ENCODE results near the gene CCDC12. TPM values are rescaled to one million over a fixed set of nuclear protein-coding genes. Genes with fewer than 3 reads are reported as not detected.
A peak's percentile ranks its signal among the peaks of the same experiment; 100 is the strongest.

CCDC12 gene
- total and polyA plus RNA-seq, 2 donors (not counting 1 experiment from before 2014, with no cell fraction given): 84.0 to 97.3 TPM

DNA sequence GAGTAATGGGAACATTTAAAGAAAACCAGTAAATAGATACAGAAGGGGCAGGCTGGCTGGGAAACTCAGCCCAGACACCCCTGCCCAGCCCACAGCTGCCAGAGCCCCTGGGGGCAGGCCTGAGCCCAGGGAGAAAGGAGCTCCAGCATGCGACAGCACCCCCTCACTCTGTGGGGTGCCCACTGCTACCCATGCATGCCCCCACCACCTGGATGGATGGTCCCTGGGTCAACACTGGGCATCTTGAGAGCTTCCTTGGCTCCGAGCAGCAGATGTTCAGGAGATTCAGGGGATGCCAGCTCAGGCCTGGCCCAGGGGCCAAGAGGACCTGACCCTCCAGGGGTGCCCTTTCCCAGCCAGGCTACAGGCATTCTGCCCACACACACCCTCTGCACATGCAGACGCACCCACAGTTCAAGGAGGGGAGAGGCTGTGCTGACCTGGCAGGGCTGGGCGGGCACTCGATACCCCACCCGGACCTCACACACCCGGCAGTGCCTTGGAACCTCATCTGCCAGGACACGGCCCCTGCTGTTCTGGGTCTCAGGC lies 67.5 kb downstream of the CCDC12 start:
- ATAC-seq (ENCODE audit: low read depth) (peak; percentile 4), DNase-seq (no peak)
- Histone ChIP-seq H3K9ac (ENCODE audit: low read length) (no peak overlapping the region), H3K4me1 (ENCODE audit: control insufficient read depth in 2 of 2, insufficient read depth in 2 of 2, low read length in 2 of 2) (peaks cover 9 to 12% of the 10 kb centered on the region in 2 donors), H3K27me3 (replicated peaks in 1 of 4; ENCODE audit: control extremely low read depth in 1 of 4, control insufficient read depth in 3 of 4, insufficient read depth in 4 of 4, low read length in 3 of 4) (peaks cover 0 to 2% (median 0%) of the 10 kb centered on the region in 4 experiments), H3K79me2 (ENCODE audit: control insufficient read depth, insufficient read depth, low read length) (no peaks in the 10 kb centered on the region), H2AFZ (ENCODE audit: insufficient read depth, low read depth, low read length, poor library complexity, severe bottlenecking) (no peak overlapping the region), H3K27ac (ENCODE audit: low read length in 2 of 2) (no peak overlapping the region), H4K20me1 (ENCODE audit: control insufficient read depth, insufficient read depth, low read length, poor library complexity, severe bottlenecking) (peaks cover 9% of the 10 kb centered on the region), H3K9me3 (ENCODE audit: control extremely low read depth in 1 of 3, control insufficient read depth in 2 of 3, insufficient read depth in 1 of 3, low read length in 2 of 3) (no peaks in the 10 kb centered on the region), H3K4me3 (ENCODE audit: control extremely low read depth in 1 of 5, extremely low read depth in 1 of 5, insufficient read depth in 1 of 5, low read depth in 2 of 5, low read length in 4 of 5) (no peak overlapping the region), H3K36me3 (replicated peaks in 1 of 2; ENCODE audit: control extremely low read depth in 1 of 2, control insufficient read depth in 1 of 2, extremely low read depth in 1 of 2, insufficient read depth in 2 of 2, low read length in 1 of 2) (peaks cover 0 to 2% of the 10 kb centered on the region in 2 experiments), H3K4me2 (replicated peaks; ENCODE audit: low read depth, low read length, poor library complexity, severe bottlenecking) (peak overlapping the region; percentile 50)
- no peak overlapping the region for H3K4me3 Mint-ChIP-seq
- no peak overlapping the region for H3K27ac Mint-ChIP-seq
- no peak for TF ChIP-seq EZH2 (IDR thresholded peaks at IDR 0.05; ENCODE audit: borderline replicate concordance, insufficient read depth, low read depth, low read length, poor library complexity, severe bottlenecking)
- TF ChIP-seq CTCF (IDR thresholded peaks at IDR 0.05): no peak
- ChIA-PET CTCF (interaction anchor here (0.7 to 2.2 kb wide), 25 partner anchors 9 to 295 kb away, joined by 3 to 27 read pairs (median 4); partner anchors contain the start of gene MYL3), POLR2A (interaction anchor here (1.1 kb wide), 1 partner anchor 19 kb away, joined by 5 read pairs; no protein-coding TSS in a partner anchor)
- 73% methylated on average over 7 of the region's 8 CpGs for WGBS (ENCODE audit: insufficient coverage)
- peaks cover 7% of the 10 kb centered on the region for H3K4me1 Mint-ChIP-seq
- intact Hi-C loops (cut with micrococcal nuclease): loop anchor here (1.0 to 2.0 kb wide), 4 partner anchors 18 to 204 kb away; no protein-coding TSS in a partner anchor
- no peaks in the 10 kb centered on the region for H3K27me3 Mint-ChIP-seq
- no peaks in the 10 kb centered on the region for H3K9me3 Mint-ChIP-seq (ENCODE audit: insufficient read depth)

DNA sequence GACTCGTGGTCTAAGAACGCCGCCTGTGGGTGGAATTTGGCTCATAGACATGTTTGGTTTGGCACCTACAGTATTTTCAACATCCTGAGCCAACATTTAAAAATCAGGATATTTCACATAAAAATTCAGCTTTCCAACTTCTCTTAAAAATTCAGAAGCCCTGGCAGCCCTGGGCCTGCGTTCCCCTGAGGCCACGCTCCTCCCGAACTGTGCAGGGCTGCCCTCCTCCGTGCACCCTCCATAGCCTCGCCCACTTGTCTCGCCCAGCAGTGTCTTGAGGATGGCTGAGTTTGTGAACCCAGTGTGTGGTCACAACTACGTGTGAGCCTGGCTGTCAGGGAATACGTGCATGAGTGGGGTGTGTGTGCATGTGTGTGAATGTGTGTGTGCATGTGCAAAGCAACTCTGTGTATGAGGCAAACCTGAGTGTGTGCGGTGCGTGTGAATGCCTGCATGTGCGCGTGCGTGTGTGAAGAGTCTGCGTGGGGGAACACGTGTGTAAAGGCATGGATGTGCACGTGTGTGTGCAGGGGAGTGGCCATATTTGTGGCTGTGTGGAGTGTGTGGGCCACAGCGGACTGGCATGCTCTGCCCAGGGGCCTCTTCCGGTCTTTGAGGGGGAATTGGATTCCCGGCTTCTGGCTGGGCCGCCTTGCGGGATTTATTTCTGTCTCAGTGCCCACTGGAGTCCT lies 68.1 kb downstream of the CCDC12 start:
- Histone ChIP-seq H3K36me3 (replicated peaks in 1 of 2; ENCODE audit: control extremely low read depth in 1 of 2, control insufficient read depth in 1 of 2, extremely low read depth in 1 of 2, insufficient read depth in 2 of 2, low read length in 1 of 2) (no peaks in the 10 kb centered on the region), H4K20me1 (ENCODE audit: control insufficient read depth, insufficient read depth, low read length, poor library complexity, severe bottlenecking) (peaks cover 9% of the 10 kb centered on the region), H3K27ac (ENCODE audit: low read length in 2 of 2) (no peak overlapping the region), H2AFZ (ENCODE audit: insufficient read depth, low read depth, low read length, poor library complexity, severe bottlenecking) (no peak overlapping the region), H3K4me3 (ENCODE audit: control extremely low read depth in 1 of 5, extremely low read depth in 1 of 5, insufficient read depth in 1 of 5, low read depth in 2 of 5, low read length in 4 of 5) (no peak overlapping the region), H3K9ac (ENCODE audit: low read length) (no peak overlapping the region), H3K4me1 (ENCODE audit: control insufficient read depth in 2 of 2, insufficient read depth in 2 of 2, low read length in 2 of 2) (peaks cover 9 to 12% of the 10 kb centered on the region in 2 donors), H3K79me2 (ENCODE audit: control insufficient read depth, insufficient read depth, low read length) (no peaks in the 10 kb centered on the region), H3K27me3 (replicated peaks in 1 of 4; ENCODE audit: control extremely low read depth in 1 of 4, control insufficient read depth in 3 of 4, insufficient read depth in 4 of 4, low read length in 3 of 4) (peaks cover 0 to 2% (median 0%) of the 10 kb centered on the region in 4 experiments), H3K9me3 (ENCODE audit: control extremely low read depth in 1 of 3, control insufficient read depth in 2 of 3, insufficient read depth in 1 of 3, low read length in 2 of 3) (no peaks in the 10 kb centered on the region), H3K4me2 (replicated peaks; ENCODE audit: low read depth, low read length, poor library complexity, severe bottlenecking) (no peak overlapping the region)
- TF ChIP-seq CTCF (IDR thresholded peaks at IDR 0.05) (no peak), EZH2 (IDR thresholded peaks at IDR 0.05; ENCODE audit: borderline replicate concordance, insufficient read depth, low read depth, low read length, poor library complexity, severe bottlenecking) (no peak)
- Mint-ChIP-seq H3K27me3 (no peaks in the 10 kb centered on the region), H3K4me3 (no peak overlapping the region), H3K4me1 (peaks cover 7% of the 10 kb centered on the region), H3K9me3 (ENCODE audit: insufficient read depth) (no peaks in the 10 kb centered on the region), H3K27ac (no peak overlapping the region)
- no peak for ATAC-seq (ENCODE audit: low read depth)
- intact Hi-C loops (cut with micrococcal nuclease): loop anchor here (2.0 kb wide), 1 partner anchor 18 kb away; no protein-coding TSS in a partner anchor
- no peak for DNase-seq
- CTCF ChIA-PET: interaction anchor here (1.3 to 2.2 kb wide), 10 partner anchors 9 to 202 kb away, joined by 3 to 27 read pairs (median 6); no protein-coding TSS in a partner anchor
- POLR2A ChIA-PET: no interaction called here
- WGBS (ENCODE audit: insufficient coverage): 94% methylated on average over 21 of the region's 24 CpGs

Measured in B cell (primary cell).